D341Med (cell line): ENCODE results near the gene AKT1.
"Not testable (repeated sequence)": the region's sequence is repeated elsewhere in the genome, so short reads cannot be mapped to it uniquely, and the experiment has no call there.

ENCODE experiments used
- DNase-seq: peaks from one replicate; pipeline ENCODE4 v3.0.0; 2012; ENCODE audit warnings: low spot score

The AKT1 gene

GRCh38 chr14:104738375-104739019 lies 57.1 kb downstream of the AKT1 start:
- no peak for DNase-seq

GRCh38 chr14:104735830-104736642 lies 59.5 kb downstream of the AKT1 start:
- DNase-seq: no peak

- DNase-seq: no peak
Measured at GRCh38 chr14:104734991-104735779, 60.4 kb downstream of the AKT1 start.

- no peak for DNase-seq
Measured at GRCh38 chr14:104734601-104734990, 61.0 kb downstream of the AKT1 start.

- no peak for DNase-seq
Measured at GRCh38 chr14:104734051-104734587, 61.4 kb downstream of the AKT1 start.

GRCh38 chr14:104732931-104733681 lies 62.4 kb downstream of the AKT1 start:
- no peak for DNase-seq

- DNase-seq: no peak
Measured at GRCh38 chr14:104732355-104732804, 63.2 kb downstream of the AKT1 start.

GRCh38 chr14:104731320-104732294 lies 63.9 kb downstream of the AKT1 start:
- no peak for DNase-seq

- DNase-seq: no peak
Measured at GRCh38 chr14:104730487-104730886, 65.1 kb downstream of the AKT1 start.

GRCh38 chr14:104729835-104730181 lies 65.7 kb downstream of the AKT1 start:
- DNase-seq: no peak

GRCh38 chr14:104729176-104729834 lies 66.2 kb downstream of the AKT1 start:
- DNase-seq: not testable (repeated sequence)

- no peak for DNase-seq
Measured at GRCh38 chr14:104728631-104729030, 66.9 kb downstream of the AKT1 start.

GRCh38 chr14:104726600-104727451 lies 68.7 kb downstream of the AKT1 start:
- DNase-seq: no peak

- no peak for DNase-seq
Measured at GRCh38 chr14:104725772-104726548, 69.6 kb downstream of the AKT1 start.

- DNase-seq: no peak
Measured at GRCh38 chr14:104724981-104725771, 70.4 kb downstream of the AKT1 start.

- peak; percentile 55 for DNase-seq
Measured at GRCh38 chr14:104724407-104724980, 71.1 kb downstream of the AKT1 start.
